ENCODE results near the gene ASIP.

Gene ASIP

DNA sequence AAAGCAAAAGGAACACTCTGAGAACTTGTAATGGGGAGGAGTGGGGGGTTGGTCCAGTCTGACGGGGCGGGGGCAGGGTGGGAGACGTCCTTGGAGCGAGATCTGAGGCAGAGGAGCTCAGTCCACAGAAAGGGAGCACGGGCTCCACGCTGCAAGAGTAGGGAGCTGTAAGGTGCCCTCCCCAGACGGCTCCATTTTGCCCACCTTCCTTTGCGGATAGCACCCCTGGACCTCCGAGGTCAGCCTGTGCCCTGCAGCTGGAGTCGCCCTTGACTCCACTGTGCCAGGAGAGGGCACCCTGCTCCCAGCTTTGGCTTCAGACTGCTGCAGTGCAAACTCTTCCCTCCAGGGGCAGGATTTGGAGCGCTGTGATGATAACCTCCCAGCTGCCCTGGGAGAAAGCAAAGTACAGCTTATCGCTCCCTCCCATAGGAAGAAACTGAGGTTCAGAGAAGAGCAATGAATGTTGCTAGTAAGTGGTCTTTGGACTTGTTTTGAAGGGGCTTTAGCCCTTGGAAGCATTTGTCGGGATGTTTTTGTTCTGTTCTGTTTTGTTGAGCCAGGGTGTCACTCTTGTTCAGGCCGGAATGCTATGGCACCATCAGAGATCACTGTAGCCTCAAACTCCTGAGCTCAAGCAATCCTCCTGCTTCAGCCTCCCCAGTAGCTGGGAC lies 71.5 kb downstream of the ASIP start:
- DNase-seq = peak; percentile 87 to 91

DNA sequence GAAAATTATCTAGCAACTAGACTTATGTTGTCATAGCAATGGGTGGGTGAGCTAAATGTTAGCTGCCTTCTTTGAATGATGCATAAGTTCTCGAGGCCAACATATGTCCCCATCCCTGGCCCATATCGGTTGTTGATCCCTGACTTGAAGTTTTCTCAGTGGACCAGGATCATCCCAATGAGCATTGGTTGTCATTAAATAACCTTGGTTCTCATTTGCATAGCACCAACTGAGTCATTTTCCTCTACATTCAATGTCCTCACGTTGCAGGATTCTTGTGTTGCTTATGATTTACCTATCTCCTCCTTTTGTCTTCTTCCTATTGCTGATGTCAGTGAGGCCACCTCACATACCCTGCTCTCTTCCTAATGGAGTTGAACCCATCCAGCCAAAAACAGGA lies 74.0 kb downstream of the ASIP start:
- no peak for DNase-seq

DNA sequence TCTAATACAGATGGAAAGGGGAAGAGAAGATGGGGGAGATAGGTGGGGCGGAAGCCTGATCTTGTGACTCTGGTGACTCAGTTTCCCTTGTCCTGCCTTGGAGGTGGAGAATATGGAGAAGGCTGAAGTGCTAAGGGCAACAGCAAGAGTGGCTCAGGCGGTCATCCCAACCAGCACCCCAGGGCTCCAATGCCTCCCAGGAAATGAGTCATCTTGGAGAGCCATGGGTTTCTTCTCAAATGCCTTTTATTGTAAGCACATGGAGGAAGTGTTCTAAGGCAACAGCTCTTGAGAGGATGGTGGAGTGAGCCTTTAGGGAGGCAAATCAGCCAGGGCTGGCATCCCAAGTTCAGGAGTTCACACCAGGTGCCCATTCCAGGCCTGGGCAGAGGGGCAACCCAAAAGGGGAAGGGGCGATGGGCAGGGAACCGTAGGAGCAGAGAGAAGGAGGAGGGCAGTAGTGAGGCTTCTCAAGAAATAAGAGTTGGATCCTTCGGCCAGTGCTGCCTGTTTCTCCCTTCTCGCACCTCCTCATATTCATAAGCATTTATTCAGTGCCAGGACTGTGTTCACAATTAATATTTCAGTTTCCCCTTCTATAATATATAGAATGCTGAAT lies 75.1 kb downstream of the ASIP start:
- DNase-seq = no peak
